ENCODE results near the gene GRPEL2.

Gene GRPEL2

DNA sequence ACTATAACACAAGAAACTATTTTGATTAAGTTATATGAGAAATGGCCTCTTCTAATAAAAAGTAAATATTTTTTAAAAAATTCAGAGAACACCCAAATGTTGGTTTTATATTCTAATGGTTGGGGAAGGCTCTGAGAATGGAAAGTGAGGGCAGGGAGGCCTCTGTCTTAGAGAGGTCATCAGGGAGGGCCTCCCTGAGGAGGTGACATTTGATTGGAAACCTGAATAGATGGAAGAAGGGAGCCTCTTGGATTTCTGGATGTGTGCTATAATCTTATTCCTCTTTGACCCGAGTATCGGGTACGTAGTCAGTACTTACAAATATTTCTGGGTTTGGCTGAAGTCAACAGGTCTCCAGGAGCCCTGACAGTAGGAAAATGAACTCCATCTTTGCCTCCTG is 26.1 kb upstream of the GRPEL2 start:
- DNase-seq (ENCODE audit: low spot score): no peak

DNA sequence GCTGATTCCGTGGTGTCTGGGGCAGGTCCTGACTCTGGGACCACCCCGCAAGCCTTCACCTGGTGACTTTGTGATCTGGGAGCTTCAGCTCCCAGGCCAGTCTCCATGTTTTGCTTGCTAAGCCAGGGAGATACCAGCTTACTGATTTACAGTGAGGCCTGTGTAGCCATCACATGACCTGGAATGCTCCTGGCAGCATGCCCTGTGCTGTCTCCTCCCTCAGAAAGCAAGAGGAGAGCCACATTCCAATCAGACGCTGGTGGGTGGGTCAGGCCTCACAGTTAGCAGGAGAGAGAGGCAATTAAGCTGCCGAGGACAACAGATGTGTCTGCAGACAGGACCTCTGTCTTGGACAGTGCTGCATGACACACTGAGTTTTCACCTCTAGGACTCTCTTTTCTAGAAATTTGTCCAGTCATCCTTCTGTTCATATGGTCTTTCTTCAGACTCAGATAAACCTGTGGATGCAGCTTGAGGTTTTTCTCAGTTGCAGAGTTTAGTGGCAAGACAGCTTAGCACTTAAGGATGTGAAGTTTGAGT is 24.4 kb upstream of the GRPEL2 start:
- peak; percentile 91 for DNase-seq (ENCODE audit: low spot score)

DNA sequence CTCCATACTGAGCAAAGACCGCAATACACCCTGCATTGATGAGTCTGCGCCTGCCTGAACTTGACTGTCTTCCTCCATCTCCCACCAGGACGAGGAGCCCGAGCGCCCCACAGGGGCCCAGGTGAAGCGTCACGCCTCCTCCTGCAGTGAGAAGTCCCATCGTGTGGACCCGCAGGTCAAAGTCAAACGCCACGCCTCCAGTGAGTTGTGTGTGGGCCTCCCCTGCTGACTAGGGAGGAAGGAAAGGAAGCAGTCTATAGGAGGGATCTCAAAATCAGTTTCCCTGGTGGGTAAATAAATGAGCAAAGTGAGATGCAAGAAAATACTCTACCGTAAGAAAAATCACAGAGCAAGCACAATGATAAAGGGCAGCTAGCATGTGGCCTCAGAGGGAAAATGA is 22.8 kb upstream of the GRPEL2 start:
- DNase-seq (ENCODE audit: low spot score): no peak

DNA sequence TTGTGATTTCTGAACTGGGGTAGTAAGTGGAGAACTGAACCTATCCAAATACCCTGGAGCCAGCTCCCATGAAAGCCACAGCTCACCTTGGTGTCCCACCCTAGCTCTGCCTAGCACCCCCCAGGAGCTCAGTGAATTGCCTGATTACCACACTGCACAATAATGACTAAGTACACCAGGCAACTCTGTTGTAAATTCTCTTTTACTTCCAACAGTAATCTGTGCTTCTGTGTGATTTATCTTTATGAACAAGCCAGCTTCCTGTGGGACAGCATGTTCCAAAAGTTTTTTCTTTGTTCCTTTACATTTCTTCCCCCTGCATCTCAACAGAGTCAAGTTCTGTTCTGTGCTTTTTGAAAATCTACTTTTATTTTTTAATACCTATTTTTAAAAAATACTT is 22.1 kb upstream of the GRPEL2 start:
- DNase-seq (ENCODE audit: low spot score): no peak

DNA sequence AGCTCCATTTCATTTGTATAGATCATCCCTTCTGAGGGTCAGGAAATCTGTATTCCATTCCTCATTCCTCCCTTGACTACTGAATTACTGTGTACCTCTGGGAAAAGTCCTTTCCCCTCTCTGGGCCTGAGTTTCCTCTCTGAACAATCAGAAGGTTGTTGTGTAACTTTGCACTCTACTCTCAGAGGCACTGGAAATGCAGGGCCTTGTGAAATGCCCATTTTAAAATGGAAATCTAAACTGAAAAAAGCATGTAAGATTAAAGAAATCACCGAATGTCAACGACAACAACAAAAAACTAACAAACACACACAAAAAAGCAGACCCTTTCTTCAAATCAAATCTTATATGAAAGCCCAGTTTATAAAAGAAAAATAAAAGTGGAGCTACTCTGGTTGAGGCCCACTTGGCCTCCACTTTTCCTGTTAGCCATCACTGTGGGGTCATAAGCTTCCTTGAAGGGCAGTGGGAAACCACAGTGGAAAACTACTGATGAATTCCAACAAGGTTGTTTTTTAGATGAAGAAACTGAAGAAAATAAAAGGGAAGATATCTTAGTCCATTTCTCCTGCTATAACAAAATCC is 21.6 kb upstream of the GRPEL2 start:
- DNase-seq (ENCODE audit: low spot score): no peak

DNA sequence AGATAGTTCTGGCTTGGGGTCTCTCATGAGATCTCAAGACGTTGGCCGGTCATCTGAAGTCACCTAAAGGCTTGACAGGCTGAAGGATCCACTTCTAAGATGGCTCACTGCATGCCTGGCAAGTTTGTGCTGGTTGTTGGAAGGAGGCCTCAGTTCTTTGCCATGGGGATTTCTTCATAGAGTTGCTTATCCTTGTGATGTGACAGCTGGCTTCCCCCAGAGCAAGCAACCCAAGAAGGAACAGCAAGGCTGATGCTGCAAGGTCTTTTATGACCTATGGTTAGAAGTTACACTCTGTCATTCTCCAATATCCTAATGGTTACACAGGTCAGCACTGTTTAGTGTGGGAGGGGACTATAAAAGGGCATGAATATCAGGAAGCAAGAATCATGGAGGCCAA is 20.7 kb upstream of the GRPEL2 start:
- DNase-seq (ENCODE audit: low spot score): no peak

DNA sequence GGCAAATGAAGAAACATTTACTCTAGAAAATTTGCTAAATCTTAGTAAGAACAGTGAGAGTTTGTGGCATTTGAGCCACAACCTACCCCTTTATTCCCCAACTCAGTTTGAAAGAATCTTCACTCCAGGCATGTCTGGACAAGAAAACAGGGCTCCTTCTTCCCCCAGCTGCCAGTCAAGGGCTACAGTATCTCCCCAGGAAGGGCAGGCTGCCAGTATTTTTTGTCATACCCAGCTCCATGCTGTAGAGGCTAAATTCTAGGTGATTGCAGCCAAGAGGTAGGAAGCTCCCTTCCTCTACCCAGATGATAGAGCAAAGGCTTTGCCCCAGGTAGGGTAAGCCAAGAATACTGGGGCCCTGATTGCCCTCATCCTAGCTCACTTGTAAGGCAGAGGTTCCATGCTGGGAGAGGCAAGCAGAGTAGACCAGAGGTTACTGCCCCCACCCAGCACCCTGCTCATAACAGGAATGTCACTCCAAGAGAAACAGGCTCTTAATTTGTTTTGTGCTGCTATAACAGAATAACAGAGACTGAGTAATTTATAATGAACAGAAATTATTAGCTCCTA is 20.0 kb upstream of the GRPEL2 start:
- no peak for DNase-seq (ENCODE audit: low spot score)

DNA sequence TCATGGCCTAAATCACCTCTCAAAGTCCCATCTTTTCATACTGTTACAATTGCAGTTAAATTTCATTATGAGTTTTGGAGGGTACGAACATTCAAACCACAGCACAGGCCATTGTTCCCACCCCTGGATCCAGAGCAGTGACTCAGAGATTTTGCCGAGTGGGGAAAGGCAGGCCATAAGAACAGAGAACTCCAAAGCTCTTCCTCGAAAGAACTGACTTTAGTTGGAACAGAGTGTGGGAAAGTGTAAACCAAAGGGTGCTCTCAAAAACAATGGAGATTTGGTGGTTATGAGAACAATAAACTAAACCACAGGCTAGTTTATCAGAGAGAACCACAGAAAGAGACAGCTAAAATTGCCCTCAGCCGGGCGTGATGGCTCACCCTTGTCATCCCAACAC is 19.4 kb upstream of the GRPEL2 start:
- DNase-seq (ENCODE audit: low spot score): no peak

DNA sequence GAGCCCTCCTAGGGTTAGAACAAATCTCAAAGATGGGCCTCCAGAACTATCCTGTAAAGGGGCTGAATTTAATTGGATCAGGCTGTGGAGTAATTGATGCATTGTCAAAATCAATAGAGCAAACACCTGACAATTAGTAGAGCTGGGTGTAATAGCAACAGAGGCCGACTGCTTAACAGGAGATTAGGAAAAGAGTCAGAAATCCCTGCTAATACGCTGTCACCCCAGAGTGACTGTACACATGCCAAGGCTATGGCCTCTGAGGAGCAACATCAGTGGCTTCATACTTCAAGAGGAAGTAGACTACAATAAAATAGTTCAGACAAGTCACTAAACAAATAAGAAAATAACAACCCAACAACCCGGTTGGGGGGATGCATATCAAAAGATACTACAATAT is 18.7 kb upstream of the GRPEL2 start:
- DNase-seq (ENCODE audit: low spot score): no peak

DNA sequence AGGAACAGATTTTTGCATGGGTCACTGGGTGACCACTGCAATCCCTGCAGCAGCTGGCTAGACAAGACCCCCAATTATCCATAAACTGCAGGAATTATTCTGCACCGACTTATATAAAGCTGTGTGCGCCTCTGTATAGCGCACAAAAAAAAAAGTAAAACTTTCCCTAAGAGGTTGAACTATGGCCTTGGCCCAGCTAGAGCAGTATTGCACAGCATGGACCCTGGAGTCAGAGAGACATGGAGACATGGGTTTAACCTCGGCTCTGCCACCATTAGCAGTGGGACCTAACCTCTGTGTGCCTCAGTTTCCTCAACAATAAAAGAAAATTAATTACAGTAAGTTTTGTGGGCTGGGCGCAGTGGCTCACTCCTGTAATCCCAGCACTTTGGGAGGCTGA is 17.1 kb upstream of the GRPEL2 start:
- DNase-seq (ENCODE audit: low spot score): no peak

DNA sequence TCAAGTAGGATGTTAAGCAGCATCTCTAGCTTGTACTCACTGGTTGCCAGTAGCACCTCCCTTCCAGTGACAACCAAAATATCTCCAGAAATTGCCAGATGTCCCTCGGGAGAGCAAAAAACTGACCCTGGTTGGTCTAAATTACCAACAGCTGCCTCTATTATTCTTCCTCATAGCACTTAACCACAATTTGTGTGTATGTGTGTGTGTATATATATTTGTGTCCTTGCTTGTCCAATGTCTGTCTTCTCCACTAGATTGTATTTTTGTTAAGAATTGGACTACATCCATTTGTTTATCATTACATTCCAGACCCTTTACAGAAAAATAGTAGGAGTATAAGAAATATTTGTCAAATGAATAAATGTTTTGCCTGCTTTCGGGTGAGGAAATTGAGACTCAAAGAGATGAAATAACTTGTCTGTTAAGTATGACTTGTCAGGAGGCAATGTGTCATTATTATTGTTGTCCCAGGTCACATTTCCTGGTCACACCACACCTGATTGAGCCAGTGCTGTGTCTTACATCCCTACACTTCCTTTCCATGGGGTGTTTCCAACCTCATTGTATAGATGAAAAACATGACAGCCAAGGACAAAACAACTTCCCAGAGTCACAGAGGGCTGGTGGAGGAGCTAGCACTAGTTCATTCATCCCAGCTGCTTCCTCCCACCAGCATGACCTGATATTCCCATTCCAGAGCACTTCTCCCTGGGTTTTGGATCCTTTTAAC is 11.4 kb upstream of the GRPEL2 start:
- DNase-seq (ENCODE audit: low spot score): peak; percentile 20

DNA sequence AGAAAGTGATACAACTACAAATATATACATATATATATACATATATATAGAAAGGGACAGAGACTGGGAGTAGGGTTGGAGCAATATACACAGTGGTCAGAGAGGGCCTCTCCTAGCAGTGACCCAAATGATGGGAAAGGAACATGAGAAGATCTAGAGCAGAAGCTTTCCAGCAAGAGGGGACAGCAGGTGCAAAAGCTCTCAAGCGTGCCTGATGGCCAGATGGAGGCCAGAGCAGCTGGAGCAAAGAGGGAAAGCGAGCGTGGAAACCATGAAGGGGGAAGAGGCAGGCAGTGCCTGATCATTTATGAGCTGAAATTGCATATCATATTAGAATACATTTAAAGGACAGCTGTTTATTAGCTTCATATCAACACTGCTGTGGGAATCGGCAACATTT is 7.6 kb upstream of the GRPEL2 start:
- DNase-seq (ENCODE audit: low spot score): no peak

DNA sequence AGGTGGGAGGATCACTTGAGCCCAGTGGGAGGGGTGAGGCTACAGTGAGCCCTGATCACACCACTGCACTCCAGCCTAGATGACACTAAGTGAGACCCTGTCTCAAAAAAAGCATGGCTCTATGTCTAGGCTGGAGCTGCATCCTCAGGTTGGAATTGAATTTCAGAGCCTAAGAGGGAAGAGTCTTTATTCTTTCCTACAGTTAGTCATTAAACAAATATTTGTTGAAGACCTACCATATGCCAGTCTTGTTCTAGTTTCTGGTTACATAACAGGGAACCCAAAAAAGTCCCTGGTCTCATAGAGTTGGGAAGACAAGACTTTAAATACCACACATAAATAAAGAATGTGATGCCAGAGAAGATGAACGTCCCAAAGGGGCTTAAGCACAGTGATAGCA is 6.9 kb upstream of the GRPEL2 start:
- no peak for DNase-seq (ENCODE audit: low spot score)

DNA sequence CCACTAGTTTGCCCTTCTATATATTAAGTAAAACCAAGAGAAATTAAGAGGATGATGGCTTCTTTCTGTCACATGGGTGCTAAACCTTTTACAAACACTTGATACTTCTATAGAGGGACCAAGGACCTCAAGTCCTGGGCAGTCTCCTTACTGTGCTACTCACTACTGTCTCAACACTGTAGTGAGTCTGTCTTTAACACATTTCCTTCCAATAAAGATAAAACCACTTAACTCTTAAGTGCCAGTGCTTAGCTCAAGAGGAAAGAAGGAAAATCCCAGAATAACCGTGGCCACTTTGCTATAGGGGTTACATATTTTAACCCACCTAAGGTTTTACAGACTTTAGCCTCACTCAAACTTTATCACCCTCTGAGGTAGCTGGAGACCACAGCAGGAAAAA is 4.4 kb upstream of the GRPEL2 start:
- DNase-seq (ENCODE audit: low spot score): no peak

DNA sequence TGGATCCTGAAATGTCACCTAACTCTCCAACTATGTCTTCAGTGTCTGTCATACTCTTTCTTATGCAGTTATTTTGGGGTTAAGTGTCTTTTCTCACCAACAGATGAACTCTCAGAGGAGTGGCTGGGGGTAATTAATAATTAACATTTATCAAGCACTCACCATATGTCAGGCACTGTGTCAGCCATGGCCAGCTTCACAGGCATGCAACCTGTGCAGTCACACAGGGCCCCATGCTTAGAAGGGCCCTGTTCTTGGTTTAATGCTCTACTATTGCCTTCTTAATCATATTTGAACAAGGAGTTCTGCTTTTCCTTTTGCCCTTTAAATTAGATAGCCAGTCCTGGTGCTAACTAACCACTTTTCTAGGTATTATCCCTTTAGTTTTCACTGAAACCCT is 3.4 kb upstream of the GRPEL2 start:
- no peak for DNase-seq (ENCODE audit: low spot score)

DNA sequence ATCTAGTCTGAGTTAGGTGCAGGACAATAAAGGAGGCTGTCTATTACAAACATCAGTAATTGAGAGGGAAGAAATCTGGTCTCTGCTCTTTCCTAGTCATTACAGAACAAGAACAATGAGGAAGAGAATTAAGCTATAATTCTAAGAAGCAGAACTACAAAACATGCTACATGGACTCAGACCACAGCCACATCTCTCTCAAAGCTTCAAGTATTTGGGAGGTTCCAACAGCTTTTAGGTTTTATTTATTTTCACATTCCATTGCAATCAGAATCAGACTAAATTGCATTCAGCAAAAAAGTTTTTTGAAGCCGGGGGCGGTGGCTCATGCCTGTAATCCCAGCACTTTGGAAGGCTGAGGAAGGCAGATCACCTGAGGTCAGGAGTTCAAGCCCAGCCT is 1.1 kb upstream of the GRPEL2 start:
- DNase-seq (ENCODE audit: low spot score): no peak

DNA sequence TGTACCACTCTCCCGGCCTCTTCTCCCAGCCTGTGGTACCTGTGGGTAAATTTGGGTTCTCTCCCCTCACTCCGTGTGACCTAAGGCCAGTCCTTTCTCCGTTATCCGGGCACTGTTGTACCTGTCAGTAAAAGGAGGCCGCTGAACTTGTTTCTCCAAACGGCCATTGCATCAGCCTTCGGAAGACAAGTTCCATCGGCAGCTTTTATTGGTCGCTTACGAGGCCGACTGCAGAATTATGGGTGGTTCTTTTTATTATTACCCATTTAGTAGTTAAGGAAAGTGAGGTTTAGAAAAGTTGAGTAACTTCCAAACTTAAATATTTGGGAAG is 558 bp downstream of the GRPEL2 start:
- DNase-seq (ENCODE audit: low spot score): peak; percentile 42

DNA sequence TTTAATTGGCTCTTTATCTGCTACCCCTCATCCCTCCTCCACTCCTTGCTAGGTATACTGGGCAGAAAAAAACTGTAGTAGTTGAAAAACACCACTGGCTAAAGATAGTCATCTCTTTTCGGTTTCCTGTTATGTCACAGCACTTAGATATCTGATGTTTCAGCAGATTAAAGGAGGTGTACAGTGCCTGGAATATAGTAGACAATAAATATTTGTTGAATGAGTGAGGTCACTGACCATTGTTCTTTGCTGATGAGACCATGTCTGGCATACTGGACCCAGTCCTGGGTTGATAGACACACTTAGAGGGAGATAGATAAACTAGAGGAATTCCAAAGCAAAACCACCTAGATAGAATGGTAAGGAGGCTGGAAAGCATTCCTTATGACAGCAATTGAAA is 3.2 kb downstream of the GRPEL2 start:
- DNase-seq (ENCODE audit: low spot score): no peak

DNA sequence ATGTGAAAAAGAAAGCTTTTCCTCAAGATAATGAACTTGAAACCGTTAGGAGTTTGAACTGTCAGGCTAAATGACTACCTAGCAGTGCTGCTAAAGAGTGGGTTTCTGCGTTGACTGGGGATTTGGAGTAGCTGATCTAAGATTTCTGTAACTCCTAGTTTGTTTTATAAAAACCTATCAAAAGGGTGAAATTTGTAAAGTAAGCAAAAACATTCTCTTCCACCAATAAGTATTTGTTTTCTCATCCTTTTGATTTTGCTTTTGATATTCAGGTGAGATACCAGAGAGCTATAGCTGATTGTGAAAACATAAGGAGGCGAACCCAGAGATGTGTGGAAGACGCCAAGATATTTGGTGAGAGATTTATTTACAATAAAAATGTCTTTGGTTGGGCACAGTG is 4.1 kb downstream of the GRPEL2 start:
- DNase-seq (ENCODE audit: low spot score): no peak

DNA sequence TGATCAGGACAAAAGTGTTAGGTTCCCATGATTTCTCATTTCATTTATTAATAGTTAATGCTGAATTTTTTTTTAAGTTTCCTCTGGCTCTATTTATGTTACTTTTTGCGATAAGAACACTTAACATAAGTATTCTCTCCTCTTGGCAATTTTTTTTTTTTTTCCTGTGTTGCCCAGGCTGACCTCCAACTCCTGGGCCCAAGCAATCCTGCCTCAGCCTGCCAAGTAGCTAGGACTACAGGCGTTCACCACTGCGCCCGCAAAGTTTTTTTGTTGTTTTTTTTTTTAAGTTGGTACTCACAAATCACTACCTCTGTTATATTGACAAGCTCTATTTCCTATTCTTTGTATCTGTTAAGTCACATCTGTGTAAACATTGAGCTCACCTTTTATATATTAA is 6.9 kb downstream of the GRPEL2 start:
- DNase-seq (ENCODE audit: low spot score): no peak

DNA sequence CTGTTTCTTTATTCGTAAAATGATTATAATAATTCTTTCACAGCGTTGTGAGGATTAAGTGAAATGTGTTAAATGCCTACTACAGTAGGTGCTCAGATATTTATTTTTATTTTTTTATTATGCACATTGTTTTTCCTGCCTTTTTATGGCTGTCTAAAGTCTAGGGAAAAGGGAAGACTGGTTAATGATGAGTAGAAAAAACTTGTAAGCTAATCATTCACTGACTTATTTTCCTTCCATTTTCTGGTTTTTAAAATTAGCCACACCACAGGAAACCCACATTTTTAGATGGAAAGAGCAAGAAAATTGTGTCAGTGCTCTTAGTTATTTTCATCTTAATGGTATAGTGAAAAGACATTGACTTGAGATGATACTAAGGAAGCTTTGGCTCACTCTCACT is 8.6 kb downstream of the GRPEL2 start:
- no peak for DNase-seq (ENCODE audit: low spot score)

DNA sequence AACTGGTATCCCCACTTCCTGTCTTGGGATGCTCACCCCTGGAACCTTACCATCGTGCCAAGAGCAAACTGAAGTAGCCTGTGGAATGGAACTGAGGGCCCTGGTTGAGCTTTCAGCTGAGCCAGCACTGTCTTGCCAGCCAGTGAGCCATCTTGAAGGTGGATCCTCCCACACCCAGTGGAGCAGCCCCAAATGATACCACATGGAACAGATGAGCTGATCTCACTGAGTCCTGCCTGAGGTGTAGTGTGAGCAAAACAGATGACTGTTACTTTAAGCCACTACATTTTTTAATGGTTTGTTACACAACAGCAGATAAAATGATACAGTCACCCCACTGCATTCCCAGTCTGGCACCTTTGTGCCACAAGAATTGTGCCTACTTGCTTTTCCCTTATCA is 10.4 kb downstream of the GRPEL2 start:
- no peak for DNase-seq (ENCODE audit: low spot score)

DNA sequence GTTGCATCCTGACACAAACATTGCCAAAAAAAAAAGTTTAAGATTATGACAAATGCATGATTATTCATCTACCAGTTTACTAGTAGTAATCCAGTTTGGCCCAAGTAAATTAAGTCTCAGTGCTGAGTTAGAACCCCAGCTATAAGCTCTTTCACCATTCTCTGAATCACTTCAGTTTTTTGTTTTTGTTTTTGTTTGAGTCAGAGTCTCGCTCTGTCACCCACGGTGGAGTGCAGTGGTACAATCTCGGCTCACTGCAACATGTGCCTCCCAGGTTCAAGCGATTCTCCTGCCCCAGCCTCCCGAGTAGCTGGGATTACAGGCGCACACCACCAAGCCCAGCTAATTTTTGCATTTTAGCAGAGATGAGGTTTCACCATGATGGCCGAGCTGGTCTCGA is 11.1 kb downstream of the GRPEL2 start:
- DNase-seq (ENCODE audit: low spot score): no peak

Measured in AG20443 (cell line).